Medulla oblongata (tissue), 1 donor: ENCODE results near the gene KAT6B.

ENCODE experiments used
- DNase-seq: peaks from one replicate; pipeline ENCODE4 v3.0.0-alpha.2; 2015; ENCODE audit errors: extremely low spot score

KAT6B gene

DNA sequence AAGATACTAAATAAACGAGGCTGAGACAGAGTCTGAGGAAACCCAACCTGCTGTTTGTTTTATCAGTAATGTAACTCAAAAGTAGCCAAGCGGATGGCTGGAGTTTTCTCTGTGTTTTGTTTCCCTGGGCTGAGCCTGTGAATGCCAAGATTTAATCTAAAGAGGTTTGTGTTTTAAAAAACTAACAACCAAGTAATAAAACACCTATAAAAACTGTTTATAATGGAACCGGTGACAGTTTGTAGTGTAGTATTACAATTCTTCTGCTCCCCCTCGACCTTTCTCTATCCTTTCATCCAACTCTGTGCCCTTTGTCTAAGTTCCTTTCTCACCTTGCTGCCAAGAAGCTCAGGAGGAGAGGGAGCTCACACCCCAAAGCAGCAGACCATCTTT is 2.6 kb upstream of the KAT6B start:
- peak; percentile 9 for DNase-seq

DNA sequence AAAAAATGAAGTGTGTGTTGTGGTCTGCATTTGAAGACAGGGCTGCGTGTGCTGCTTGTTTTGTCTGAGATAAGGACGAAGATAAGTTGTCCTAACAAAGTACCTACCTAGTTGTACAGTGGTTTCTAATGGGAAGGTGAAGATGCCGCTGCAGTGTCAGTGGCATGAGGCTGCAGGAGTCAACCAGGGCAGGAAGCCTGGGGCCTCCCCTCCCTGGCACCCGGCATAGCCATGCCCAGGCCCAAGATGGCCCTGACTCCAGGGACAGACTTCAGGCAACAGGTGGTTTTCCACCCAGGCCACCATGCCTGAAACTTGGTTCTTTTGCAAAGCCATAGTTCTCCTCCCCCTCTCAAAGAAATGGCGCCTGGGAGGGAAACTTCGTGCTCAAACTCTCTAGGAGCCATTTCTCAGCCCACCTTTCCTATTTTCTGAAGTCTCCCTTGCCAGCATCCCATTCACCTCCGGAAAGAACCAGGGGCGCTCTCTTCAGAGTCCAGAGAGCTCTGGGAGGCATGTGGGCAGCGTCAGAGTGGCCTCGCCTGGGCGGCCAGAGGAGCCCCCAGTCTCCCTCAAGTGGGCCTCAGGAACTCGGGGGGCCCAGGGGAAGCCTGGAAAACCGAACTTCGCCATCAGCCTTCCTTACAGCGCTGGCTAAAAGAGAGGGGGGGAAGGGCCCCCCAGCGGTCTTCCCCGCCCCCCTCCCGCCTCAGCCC is 2.1 kb upstream of the KAT6B start:
- DNase-seq = peak; percentile 16

DNA sequence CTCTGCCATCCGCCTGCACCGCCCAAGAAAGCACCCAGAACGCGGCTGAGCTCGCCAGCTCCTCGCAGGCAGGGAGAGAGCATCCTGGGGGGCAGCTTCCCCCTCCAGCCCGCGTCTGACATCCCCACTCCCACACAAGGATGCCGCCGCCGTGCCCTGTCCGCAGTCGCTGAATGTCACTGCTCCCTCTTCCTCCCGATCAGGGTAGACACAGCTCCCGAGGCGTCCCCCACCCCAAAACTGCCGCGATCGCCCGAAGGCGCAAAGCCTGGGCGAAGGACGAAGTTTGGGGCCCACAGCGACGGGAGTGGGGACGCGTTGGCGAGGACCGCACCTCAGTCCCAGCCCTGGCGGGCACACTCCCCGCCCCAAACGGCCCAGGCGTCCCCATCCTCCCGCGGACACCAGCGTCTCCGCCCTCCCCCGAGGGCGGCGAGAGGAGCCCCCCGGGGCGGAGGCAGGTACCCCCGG is 1.5 kb upstream of the KAT6B start:
- DNase-seq = peak; percentile 46

DNA sequence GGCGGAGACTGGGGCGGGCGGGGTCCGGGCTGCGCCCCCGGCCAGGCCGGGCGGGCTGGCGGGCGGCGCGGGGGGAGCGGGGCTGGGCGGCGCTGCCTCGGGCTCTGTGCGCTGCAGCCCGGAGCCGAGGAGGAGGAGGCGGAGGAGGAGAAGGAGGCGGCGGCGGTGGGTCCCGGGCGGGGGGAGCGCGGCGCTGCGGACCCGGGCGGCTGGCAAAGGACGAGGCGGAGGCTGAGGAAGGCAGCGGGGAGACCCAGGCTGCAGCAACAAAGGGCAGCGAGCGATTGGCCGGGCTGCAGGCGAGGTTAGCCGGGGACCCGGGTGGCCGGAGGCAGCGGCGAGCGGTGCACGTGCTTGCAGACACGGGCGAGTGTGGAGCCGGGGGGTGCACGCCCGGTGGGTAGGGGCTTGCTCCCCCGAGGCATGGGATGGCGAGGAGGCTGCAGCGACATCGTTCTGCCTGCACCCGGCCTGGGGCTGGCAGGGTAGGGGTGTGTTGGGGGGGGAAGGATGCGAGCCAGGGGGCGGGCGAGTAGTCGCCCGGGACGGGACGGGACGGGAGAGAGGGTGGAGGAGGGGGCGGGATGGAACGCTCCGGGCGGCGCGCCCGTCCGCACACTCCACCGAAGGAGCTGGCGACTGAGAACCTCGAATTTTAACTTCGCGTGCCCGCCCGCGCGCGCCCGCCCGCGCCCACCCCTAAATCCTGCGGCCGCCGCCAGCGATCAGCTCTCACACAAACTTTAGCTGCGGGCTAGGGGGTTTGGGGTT is 844 bp upstream of the KAT6B start:
- DNase-seq = peak; percentile 38

DNA sequence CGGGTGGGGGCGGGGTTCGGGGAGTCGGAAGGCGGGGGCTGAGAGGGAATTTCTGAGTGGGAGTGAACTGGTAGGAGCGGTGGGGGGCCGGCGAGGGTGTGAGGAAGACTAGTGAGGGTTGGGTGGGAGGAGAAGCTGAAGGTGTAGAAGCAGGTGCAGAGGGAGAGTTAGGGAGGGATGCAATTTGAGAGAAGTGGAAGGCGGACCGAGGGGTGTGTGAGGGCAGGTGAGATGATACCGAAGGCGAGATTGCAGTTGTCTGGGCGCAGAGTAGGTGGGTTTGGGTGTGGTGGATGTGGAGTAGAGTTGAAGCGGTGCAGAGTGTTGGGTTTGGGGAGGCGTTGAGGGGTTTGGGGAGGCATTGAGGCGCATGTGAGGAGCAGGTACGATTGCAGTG is 643 bp downstream of the KAT6B start:
- DNase-seq = no peak

DNA sequence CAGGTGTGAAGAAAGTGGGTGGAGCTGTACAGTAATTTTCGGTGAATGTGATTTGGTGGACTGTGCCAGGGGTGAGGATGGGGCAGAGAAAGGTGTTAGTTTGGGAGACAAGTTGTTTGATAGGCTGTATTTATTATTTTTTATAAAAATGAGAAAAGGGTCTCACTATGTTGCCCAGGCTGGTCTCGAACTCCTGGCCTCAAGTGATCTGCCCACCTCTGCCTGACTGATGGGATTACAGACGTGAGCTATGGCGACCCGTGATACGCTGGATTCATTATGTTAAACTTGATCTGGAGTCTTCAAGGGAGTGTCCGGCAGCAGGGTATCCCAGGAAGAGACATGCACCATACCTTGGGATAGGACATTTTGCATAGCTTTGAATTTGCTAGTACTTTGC is 1.3 kb downstream of the KAT6B start:
- DNase-seq = no peak

DNA sequence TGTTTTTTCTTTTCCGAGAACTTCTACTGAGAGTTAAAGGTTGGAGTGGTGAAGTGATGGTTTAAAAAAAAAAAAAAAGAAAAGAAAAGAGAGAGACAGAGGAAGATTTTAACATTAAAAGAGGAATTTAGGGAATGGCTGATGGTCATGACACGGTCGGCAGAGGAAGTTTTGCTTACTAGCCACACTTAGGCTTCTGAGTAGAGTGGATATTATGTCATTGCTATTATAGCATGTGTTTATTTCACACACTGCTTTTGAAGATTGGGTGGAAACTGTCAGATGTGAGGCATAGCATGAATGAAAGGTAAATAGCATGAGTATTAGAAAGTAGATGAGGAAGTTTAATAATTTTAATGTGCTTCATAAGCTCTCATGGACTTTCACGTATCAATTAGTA is 2.5 kb downstream of the KAT6B start:
- DNase-seq = no peak

DNA sequence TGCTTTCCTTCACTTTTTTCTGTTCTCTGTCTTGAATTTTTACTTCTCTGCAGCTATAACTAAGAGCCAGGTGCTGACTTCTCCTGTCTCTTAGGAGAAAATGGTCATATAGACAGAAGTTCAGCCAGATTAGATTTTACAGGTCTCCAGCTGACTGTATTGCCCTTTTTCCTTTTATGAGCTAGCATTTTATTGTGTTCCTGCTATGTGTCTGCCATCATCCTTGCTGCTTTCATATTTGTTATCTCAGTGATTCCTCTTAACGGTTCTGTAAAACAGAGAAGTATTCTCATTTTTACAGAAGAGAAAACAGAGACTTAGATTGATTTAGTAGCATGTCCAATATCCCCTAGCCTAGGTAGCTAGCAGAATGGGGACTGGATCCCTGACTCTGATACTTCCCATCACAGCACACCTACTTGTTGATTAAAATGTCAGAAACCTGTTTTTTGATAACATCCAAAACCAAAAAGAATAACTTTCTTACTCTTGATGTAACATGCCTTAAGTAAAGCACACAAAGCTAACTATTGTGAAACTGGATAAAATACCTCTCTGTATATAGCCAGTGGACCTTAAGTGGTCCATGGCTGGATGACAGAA is 5.2 kb downstream of the KAT6B start:
- no peak for DNase-seq

DNA sequence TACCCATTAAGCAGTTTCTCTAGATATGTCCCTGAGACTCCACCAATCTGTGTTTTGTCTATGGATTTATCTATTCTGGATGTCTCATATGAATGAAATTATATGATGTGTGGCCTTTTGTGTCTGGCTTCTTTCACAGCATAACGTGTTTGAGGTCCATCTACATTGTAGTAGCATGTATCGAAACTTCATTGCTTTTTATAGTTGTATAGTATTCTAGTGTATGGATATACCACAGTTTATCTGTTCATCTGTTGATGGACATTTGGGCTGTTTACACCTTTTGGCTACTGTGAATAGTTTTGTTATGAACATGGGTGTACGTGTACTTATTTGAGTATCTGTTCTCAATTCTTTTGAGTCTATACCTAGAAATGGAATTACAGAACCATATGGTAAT is 9.6 kb downstream of the KAT6B start:
- no peak for DNase-seq

DNA sequence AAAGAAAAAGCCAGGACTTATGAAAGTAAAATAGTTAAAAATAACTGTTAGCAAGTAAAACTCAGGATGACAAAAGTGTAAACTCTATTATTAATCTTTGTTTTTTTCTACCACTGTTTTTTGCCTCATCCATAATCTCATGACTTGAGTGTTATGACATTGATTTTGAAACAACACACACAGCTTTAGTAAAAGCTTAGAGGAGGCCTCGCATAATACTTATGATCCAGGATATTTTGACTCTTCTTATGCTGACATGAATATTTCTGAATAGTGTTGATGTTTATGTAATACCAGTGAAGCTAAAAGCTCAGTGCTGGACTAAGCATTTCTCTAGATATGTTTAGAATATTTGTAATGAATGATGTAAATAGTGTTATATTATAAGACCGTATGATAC is 10.5 kb downstream of the KAT6B start:
- no peak for DNase-seq

DNA sequence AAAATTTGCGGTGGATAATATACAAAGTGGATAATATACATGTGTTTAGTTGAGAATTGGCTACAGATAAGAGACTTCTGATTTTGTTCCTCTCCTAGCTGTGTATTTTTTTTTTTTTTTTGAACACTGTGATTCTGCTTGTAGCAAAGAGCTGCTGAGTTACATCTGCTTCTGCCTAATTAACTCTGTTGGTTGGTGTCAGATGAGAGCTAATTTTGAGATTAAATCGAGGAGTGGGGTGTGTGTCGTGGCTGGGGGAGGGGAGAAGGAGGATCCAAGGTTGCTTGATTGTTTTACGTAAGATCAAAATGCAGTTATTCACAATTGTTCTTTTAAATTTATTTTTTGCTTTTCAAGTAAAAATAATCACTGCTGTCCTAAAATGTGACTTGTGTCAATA is 11.3 kb downstream of the KAT6B start:
- DNase-seq = no peak

DNA sequence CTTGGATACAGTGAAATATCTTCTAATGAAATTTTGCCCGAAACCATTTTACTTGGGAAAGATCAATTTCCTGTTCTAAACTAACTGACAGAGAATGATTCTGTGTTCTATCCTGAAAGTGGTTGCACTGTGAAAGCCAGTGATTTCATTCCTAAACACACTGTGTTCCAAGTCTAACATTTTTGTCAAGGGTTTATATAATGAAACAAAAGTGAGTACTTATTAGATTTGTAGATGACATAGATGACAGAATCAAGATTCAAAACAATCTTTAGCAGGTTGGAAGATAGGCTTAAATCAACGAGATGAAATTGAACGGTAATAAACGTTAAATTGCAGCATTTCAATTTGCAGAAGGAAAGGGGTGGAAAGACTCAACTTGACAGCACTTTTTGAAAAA is 13.3 kb downstream of the KAT6B start:
- DNase-seq = no peak

DNA sequence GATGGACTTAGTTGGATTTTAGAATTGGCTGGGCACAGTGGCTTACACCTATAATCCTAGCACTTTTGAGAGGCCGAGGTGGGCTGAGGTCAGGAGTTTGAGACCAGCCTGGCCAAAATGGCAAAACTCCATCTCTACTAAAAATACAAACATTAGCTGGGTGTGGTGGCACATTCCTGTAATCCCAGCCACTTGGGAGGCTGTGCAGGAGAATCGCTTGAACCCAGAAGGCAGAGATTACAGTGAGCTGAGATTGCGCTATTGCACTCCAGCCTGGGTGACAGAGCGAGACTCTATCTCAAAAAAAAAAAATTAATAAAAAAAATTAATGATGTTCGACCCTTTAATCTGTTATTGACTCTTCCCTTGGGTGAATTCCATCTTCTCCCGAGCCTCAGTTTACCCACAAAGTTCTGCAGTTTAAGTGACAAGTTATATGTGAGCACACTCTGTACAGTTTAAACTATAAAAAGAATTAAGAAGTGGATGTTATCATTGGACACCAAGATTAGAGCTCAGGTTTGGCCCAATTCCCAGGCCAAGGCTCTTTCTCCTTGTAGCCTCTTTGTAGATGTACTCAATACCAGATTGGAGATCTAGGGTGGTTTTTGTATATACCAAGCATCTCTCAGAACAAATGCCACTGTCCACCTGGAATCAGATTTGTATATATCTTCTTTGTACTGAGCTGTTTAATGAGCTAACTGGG is 15.0 kb downstream of the KAT6B start:
- no peak for DNase-seq

DNA sequence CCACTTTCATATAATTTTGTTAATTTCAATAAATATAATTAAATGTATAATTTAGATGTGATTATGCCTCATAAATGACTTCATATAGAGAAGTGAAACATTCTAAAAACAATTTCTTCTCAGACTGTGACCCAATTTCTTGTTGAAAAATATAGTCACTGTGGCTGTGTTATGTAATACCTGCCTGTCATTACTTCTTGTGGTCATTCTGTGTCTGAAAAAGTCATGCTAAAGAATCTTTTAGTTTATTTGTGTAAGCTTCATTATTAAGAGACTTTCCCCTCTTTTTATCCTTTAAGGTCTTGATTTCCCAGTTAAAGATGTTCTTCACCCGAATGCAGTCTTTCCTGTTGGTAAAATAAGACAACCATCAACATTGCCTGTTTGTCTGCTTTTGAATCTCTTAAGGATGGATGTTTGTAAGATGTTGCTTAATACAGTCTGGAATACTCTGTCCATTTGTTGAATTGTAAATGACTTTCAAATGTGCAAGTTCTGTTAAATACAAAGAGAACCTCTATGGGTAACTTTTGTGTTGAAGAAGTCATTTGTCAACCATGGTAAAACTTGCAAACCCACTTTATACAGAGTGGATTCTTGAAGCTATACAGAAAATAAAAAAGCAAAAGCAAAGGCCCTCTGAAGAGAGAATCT is 16.0 kb downstream of the KAT6B start:
- no peak for DNase-seq

DNA sequence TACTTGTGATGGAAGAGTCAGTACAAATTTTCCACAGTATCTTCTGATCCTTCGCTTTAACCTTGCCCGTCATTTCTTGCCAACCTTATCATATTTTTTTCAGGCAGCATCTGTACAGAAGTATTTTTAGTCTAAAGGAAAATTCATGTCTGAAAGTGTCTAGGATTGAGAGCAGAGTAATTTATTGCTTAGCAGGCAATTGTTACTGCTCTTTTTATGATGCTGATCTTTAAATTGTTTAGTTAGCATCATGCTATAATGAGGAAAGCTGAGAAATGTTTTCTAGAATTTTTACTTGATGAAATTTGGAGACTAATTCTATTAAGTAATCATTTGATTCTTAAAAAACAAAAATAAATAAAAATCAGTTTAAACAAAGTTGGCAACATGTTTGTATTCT is 20.6 kb downstream of the KAT6B start:
- no peak for DNase-seq

DNA sequence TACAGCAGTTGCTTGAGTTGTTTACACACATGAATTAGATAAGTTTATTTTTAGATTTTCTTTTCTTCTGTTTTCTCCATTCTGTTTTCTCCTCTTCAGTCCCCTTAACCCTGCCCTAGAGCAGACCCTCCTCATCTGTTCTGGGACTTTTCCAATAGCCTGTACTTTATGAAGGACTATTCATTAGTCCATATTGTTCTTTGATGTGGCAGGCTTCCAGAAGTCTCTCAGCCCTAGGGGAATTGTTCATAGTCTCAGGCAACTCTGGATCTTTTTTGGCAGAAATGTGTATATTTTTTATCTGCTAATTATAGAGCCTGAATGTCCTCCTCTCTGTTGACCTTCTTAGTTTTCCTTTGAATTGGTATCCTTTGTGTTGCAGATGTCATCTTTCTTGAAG is 25.4 kb downstream of the KAT6B start:
- DNase-seq = no peak

DNA sequence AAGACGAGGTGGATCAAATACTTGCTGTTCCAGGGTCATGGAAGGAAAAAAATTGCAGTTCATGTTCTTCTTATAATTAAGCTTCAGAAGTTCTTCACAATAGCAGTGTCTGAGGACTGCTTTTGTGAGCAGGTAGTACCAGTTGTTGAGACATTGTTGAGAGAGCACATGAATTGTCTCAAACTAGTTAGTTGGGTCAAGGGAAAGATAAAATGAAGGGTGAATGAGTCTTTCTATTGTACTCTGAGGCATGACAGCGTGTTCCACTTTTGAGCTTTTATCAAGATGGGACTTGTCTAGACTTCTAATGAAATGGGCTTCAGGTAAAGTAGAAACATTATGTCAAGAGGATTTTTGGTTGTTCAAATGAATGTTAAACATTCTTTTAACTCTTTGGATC is 26.0 kb downstream of the KAT6B start:
- no peak for DNase-seq

DNA sequence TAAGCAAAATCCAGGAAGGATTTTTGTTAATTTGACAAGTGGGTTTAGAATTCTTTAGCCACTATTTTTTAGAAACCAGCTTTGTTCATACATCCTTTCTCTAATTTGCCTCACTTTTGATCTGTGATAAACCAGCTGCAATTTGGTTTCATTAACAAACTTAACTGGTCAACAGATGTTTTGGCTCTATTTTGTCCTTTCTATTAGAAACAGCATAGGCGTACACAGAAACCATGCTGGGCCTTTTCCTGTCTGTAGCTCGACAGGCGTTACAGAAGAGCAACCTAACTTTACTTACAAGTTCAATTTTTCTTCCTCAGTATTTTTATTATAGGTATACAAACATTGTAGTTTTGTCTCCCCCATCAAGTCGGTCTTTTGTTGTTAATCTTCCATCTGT is 28.2 kb downstream of the KAT6B start:
- no peak for DNase-seq

DNA sequence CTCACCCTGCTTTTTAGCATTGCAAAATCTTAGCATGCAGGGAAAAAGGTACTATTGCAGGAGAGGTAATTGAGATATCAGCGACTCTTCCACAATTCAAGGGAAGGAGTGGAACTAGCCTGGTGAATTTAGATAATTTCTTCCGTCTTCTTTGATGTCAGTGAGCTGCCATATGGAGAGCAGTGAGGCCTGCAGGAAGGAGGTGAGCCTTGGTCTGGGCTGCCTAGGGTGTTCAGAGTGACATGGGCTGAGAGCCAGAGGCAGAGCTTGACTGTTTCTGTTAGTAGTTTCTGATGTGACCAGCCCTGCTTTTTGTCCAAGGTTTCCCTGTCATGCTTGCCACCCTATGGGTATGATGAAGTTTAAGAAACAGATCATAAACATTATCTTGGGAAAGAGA is 28.6 kb downstream of the KAT6B start:
- no peak for DNase-seq

DNA sequence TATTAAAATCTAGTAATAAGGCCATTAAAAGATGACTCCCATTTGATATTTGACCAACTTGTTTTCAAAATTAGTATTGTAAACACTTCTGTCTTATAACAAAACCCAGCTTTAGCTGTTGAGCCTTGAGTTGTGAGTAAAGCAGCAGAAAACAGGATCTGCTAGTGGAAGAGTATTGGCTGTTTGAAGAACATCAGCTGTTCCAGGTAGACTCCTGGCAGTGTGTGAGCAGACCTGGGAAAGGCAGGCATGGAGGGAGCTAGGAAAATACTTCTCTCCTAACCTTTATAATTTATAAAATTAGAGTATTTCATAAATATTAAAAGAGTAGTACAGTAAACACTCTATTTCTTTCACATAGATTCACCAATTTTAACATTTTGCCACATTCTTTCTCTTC is 29.0 kb downstream of the KAT6B start:
- DNase-seq = no peak

DNA sequence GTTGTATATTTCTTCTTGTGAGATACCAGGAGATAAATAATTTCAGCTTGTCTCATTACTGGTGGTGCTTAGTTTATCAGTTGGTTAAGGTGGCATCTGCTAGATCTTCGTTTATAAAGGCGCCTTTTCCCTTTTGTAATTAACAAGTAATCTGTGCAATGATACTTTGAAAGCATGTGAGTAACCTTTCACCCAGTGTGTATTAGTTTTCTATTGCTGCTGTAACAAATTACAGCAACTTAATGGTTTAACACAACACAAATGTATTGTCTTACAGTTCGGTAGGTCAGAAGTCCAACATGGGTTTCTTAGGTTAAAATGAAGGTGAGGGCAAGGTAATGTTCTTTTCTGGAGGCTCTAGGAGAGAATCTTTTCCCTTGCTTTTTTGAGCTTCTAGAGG is 30.5 kb downstream of the KAT6B start:
- DNase-seq = no peak

DNA sequence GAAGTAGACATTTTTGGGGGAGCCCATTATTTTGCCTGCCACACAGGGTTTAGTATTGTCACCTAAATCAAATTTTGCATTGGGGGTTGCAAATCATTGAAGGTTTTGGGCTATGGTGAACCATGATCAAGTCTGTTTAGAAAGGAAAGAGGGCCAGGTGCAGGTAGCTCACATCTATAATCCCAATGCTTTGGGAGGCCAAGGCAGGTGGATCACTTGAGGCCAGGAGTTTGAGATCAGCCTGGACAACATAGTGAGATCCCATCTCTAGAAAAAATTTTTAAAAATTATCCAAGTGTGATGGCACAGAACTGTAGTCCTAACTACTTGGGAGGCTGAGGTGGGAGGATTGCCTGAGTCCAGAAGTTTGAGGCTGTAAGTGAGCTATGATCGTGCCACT is 31.2 kb downstream of the KAT6B start:
- no peak for DNase-seq
